GM20431 (cell line): ENCODE data around the gene NOP14.
"Not testable (repeated sequence)": the region's sequence is repeated elsewhere in the genome, so short reads cannot be mapped to it uniquely, and the experiment has no call there.

Source experiments
- in situ Hi-C: fragments of 300-500 bp; cut with MseI, MboI; formaldehyde crosslinking; loops from one replicate; pipeline ENCODE4 v1.15.0; 2020; ENCODE audit warnings: low sequenced_read_pairs; ENCODE audit not compliant: unreplicated experiment

The NOP14 gene

DNA sequence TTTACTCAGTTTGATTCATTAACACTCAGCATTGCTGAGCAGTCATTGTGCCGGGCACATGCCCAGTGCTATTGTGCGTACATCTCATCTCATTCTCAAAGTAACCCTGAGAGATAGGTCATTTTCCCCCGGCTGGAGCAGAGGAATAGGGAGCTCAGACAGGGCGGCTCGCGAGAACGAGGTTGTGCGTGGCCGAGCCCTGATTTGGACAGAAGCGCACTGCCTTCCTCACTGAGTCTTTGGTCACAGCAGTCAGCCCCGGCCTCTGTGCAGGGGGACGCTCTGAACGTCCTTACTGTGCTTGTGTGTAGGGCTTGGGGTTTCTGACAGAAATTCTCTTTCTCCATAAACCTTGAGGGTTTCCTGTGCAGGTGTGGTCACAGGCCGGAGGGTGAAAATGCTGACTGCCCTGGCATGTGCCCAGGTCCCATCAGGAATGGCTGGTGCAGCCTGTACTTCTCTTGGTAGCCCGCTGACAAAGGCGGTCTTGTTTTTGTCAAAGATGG lies 39.5 kb downstream of the NOP14 start:
- in situ Hi-C loops: no loop called here

DNA sequence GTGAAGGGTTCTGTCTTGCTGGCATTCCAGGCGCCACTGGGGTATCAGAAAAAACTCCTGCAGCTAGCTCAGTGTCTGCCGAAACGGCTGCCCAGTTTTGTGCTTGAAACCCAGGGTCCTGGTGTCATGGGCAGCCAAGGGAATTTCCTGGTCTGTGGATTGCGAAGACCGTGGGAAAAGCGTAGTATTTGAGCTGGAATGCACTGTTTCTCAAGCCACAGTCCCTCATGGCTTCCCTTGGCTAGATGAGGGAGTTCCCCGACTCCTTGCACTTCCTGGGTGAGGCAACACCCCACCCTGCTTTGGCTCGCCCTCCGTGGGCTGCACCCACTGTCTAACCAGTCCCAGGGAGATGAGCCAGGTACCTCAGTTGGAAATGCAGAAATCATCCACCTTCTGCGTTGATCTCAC lies 40.1 kb downstream of the NOP14 start:
- in situ Hi-C loops: no loop called here

DNA sequence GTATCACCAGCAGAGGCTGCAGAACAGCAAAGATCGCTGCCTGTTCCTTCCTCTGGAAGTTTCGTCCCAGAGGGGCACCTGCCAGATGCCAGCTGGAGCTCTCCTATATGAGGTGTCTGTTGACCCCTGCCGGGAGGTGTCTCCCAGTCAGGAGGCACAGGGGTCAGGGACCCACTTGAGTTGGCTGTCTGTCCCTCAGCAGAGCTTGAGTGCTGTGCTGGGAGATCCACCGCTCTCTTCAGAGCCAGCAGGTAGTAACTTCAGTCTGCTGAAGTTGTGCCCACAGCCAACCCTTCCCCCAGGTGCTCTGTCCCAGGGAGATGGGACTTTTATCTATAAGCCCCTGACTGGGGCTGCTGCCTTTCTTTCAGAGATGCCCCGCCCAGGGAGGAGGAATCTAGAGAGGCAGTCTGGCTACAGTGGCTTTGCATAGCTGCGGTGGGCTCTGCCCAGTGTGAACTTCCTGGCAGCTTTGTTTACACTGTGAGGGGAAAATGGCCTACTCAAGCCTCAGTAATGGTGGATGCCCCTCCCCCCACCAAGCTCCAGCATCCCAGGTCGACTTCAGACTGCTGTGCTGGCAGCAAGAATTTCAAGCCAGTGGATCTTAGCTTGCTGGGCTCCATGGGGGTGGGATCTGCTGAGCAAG lies 40.6 kb downstream of the NOP14 start:
- in situ Hi-C loops: not testable (repeated sequence)

DNA sequence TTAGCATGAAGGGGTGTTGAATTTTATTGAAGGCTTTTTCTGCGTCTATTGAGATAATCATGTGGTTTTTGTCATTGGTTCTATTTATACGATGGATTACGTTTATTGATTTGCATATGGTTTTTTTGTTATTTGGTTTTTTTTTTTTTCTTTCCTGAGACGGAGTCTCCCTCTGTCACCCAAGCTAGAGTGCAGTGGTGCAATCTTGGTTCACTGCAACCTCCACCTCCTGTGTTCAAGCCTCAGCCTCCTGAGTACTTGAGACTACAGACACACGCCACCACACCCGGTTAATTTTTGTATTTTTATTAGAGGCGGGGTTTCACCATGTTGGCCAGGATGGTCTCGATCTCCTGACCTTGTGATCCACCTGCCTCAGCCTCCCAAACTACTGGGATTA lies 44.5 kb downstream of the NOP14 start:
- in situ Hi-C loops: not testable (repeated sequence)

DNA sequence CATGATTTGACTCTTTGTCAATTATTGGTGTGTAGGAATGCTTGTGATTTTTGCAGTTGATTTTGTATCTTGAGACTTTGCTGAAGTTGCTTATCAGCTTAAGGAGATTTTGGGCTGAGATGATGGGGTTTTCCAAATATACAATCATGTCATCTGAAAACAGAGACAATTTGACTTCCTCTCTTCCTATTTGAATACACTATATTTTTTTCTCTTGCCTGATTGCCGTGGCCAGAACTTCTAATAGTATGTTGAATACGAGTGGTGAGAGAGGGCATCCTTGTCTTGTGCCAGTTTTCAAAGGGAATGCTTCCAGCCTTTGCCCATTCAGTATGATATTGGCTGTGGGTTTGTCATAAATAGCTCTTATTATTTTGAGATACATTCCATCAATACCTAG lies 44.9 kb downstream of the NOP14 start:
- in situ Hi-C loops: not testable (repeated sequence)

DNA sequence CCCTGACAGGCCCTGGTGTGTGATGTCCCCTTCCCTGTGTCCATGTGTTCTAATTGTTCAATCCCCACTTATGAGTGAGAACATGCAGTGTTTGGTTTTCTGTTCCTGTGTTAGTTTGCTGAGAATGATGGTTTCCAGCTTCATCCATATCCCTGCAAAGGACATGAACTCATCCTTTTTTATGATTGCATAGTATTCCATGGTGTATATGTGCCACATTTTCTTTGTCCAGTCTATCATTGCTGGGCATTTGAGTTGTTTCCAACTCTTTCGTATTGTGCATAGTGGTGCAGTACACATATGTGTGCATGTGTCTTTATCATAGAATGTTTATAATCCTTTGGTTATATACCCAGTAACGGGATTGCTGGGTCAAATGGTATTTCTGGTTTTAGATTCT lies 46.5 kb downstream of the NOP14 start:
- in situ Hi-C loops: not testable (repeated sequence)

DNA sequence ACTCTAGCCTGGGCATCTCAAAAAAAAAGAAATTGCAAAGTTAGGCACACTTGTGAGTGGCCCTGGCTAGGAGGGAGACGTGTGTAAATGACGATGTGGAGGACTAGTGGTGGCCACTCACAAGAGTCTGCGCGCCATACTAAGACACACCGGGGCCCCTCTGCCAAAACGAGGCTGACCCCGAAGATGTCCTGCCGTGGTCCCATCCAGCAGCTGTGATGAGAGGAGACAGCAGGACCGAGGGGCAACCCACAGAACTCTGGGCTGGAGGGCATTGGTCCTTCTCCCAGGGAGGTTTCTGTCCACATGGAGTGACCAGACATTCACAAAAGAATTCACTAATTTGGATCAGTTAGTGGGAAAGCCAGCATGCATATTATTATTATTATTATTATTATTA lies 47.4 kb downstream of the NOP14 start:
- in situ Hi-C loops: no loop called here

DNA sequence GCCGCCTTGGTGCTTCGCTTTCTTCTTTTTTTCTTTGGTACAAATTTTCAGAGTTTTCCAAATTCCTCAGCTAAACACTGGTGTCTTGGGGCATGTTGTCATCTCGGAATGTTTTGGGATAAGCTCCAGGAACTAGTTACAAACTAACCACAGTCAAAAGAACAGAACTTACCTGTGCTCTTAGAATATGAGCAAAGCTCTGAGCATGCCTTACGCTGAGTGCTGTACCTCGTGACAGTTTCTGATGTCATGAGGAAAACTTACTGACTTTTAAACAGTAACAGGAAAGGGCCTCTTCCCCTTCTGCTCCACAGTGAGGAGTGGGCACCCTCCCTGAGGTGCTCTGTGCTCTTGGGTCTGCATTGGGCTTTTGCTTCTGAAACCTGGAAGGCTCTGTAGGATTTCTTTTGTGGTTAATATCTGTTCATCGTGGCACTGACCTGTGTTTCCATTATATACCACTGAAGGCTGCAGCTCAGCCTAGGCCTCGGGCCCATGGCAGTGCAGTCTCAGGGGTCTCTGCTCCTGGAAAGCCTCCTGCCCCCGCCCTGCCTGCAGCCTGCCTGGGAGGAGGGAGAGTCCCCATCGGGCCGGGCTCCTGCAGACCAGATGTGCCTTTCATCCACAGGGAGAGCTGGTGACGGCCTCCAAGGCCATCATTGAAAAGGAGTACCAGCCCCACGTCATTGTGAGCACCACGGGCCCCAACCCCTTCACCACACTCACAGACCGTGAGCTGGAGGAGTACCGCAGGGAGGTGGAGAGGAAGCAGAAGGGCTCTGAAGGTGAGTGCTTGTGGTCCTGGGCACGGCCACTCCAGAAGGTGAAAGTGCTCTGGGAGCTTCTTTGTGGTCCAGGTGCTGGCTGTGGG lies 48.7 kb downstream of the NOP14 start:
- in situ Hi-C loops: no loop called here

DNA sequence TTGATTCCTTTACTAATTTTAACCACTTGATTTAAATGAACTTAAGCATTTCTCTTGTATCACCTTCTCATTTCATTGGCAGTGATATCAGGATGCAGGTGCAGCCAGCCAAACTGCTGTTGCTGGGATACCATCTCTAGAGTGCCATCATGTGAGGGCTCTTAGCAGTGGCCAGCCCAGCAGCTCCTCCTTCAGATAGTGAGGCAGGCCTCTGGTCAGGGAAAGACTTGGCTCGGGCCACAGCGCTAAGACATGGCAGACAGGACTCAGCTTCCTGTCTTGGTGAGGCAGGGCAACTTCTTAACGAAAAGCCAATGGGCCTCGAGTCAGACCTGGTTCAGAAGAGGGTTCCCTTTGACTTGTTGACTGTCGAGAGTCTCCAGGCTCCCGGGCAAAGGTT lies 50.0 kb downstream of the NOP14 start:
- in situ Hi-C loops: no loop called here

DNA sequence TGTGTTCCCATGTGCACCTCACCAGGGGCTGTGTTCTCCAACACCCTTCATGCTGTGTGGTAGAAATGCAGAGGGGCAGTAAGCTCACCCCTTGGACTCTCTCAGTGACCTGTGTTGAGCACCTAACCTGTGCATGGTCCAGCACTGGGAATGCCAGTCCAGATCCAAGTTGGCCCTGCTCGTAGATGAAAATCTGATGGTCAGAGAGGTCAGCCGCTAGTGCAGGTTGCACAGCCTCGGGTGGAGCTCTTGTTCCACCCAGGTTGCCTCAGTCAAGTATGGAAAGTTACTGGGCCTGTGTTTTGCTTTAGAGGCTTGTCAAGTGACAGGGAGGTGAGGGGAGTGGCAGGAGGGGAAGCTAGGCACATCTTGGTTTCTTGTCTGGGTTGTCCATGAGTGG lies 51.3 kb downstream of the NOP14 start:
- in situ Hi-C loops: no loop called here

DNA sequence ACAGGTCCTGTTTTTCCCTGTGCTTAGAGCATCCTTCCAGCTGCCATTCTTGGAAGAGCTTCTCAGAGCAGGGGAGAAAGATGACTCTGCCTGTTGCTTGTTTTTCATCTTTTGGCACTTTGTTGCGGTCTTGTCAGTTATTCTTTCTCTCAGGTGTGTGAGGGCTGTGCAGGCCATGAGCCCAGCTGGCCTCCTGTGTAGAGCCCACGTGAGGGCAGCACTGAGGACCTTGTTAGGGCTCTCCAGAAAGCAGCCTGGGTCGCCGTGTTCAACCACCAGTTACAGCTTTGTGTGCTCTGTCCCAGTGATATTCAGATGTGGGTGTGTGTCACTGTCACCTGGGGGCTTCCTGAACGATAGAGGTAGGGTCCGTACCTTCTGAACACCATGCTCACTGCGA lies 52.8 kb downstream of the NOP14 start:
- in situ Hi-C loops: no loop called here

DNA sequence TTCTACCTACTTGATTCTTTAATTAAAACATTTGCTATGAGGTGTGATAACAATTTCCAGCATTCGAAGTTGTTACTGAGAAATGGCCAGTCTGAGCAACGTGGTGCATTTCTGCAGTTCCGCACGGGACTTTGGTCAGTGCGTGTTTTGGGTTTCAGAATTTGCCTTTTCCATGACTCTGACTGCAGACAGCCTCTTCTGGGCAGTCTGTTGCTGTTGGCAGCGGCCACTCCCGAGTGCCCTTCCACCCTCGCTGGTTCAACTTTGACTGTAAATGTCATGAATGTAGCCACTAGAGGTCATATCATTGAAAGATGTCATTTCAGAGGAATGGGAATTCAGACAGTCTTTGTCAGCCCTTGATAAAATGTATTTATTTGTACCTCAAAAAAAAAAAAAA lies 53.6 kb downstream of the NOP14 start:
- in situ Hi-C loops: no loop called here

DNA sequence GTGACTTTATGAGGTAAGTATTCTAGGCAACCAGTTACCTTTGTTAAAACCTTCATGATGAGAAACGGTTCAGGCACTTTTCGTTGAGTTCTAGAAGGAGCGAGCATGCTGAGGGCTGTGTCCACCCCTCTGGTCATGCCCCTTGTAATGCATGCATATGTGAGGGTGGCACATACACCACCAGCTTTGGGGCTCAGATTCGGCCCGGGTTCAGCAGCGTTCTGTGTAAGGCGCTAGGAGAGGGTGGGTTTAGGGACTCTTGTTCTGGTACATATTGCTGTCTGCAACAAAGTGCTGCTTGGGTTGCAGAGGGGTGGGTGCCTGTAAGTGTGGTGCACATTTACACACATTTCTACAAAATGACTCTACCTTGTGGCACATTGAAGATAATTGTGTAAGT lies 54.5 kb downstream of the NOP14 start:
- in situ Hi-C loops: no loop called here

DNA sequence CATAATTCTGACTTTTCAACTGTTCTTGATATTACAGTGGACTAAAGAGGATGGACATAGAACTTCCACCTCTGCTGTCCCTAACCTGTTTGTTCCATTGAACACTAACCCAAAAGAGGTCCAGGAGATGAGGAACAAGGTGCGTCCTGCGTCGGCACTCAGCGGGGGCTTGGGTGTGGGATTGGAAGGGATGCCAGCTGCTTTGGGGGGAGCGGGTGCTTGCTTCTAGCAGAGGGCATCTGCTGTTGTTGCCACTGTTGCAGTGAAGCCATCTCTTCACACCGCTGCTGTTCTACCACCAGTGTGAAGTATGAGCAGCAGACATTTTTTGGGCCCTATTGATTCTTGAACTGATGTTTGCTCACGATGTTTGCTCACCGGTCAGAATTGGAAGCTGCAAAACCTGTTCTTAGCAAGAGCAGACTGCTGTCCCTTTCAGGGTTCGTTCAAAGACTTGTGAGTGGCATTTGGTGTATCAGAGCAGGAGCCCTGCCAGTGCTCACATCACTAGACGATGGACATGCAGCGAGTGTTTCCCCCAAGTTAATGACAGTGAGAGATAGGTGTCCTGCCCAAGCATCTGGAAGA lies 55.4 kb downstream of the NOP14 start:
- in situ Hi-C loops: no loop called here

DNA sequence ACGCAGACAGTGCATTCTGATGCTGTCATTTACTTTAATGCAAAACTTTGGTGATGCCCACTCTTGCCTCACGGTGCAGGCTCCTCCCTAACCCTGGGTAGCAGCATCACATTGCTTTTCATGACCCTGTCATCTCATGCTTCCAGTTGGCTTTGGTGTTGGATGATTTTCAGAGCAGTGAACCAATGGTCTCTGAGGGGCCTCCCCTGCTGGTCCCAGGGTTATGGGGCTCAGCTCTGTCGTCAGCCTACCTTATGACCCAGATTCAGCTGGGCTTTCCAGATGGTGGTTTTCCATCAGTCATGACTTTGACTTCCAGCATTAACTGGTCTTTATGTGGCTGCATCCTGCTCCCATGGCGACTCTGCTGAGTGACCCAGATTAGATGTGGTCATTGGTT lies 56.0 kb downstream of the NOP14 start:
- in situ Hi-C loops: no loop called here

DNA sequence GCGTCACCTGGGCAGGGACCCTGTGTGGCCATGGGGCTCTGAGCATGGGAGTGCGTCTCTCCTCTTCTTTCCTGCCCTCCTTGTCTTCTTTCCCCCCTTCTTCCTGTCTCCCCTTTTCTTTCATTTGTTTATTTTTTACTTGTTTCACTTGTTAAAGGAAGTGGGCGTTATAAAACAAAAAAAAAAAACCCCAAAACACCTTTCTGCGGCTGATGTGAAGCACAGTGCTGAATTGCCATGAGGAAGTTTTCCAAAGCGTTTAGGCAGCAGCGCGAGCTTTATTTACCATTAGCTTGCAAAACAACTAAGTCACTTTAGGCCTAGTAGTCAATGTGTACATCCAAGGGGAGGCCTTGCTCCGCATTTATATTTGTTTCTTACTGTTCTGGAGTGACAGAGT lies 57.0 kb downstream of the NOP14 start:
- in situ Hi-C loops: no loop called here

DNA sequence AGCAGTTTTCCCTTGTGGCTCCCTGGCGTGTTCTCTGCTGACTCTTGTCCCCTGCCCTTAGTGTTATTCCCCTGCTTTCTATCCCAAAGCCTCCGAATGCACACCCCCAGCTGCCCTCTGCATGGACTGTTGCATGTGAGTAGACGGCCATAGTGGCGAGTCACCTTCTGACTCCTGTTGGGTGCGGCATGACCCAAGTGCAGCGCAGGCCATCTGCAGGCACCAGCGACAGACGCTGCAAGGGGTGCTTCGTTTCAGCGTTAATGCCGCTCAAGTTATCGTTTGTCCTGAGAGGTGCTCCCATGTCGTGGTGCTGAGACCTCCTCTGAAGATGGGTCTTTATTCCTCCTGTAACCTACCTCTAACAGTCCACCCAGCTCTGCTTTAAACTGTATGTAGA lies 57.7 kb downstream of the NOP14 start:
- in situ Hi-C loops: no loop called here

DNA sequence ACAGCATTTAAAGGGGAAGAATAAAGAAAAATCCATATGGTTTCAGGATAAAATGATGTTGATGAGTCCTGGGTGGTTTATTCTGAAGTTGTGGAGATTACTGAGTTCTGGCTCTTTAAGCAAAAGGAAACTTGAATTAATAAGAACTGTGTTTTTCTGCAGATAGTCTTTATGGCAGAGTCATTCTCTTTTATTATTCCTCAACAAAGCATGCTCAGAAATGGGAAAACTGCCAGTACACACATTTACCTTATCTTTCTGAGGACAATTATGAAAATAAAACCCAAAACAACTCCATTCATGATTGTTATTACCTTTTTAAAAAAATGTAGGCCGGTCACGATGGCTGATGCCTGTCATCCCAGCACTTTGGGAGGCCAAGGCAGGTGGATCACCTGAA lies 61.1 kb downstream of the NOP14 start:
- in situ Hi-C loops: no loop called here

DNA sequence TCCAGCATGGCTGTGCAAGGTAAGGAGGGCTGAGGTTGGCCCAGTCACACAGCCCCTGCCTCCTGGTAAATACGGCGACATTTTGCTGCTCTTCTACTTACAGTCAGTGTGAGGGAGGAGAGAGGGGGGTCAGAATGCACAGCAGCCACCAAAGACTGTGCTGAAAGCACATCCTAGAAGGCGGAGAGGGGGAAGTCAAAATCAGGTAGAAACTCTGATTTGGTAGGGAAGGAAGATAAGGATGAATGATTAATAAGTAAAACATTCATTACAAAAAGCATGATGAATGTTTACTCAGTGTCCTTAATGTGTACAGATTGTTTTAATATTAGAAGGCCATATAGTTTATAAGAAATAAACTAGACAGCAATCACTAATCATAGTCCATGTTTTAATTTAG lies 62.0 kb downstream of the NOP14 start:
- in situ Hi-C loops: no loop called here

DNA sequence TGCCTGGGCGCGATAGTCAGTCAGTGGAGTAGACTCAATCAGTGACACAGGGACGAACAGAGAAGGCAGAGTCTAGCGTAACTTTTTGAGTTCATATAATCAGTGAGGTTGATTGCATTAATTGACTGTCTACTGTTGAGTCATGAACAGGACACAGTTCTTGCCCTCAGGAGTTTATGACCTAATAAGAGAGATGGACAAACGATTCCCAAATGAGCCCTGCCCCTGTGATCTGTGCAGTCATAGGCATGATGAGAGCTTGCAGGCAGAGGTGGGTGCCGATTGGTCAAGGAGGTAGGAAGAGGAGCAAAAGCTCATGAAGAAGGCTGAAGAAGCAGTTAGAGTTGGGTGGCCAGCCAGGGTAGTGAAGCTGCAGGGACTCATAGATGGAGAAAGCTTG lies 62.5 kb downstream of the NOP14 start:
- in situ Hi-C loops: no loop called here

DNA sequence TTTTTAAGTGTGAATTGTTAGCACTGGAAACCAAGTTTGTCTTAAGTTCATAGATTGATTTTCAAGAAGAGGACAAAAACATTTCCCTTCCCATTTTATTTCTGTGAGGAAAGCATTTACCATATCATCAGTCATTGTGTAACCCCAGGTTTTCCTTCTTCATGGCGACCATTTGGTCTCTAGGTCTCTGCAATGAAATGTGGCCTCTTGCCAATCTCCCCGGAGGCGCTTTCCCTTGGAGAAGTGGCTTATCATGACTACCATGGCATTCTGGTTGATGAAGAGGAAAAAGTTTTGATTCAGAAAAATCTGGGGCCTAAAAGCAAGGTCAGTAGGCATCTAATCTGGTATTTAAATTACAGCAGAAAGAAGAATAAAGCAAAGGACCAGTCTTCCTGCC lies 65.2 kb downstream of the NOP14 start:
- in situ Hi-C loops: no loop called here
